GM23338 (cell line): Measurements from ENCODE around the gene POLR2H. TPM values are rescaled to one million over a fixed set of nuclear protein-coding genes. Genes with fewer than 3 reads are reported as not detected.
"Not testable (repeated sequence)": the region's sequence is repeated elsewhere in the genome, so short reads cannot be mapped to it uniquely, and the experiment has no call there.

Experiments used
- ATAC-seq: fragments of 200-7000 bp; cut with Tn5 transposase; 3 replicates; pipeline ENCODE4 v1.9.1; 2020
- DNase-seq: peaks from one replicate; pipeline ENCODE4 v3.0.0-alpha.2; 2015; ENCODE audit warnings: low spot score
- H2AFZ ChIP-seq: fragments of 200-600 bp; sonication (generic); 2 replicates; pipeline ENCODE4 v1.8.0; 2016; ENCODE audit warnings: antibody characterized with exemption, mild to moderate bottlenecking, moderate library complexity
- H3F3A ChIP-seq: fragments of 200-600 bp; sonication (generic); replicated peaks from 2 replicates; pipeline ENCODE4 v1.8.0; 2017; ENCODE audit warnings: antibody characterized with exemption, mixed run types, low read depth
- H3K27ac ChIP-seq: fragments of 200-600 bp; sonication (generic); 2 replicates; pipeline ENCODE4 v1.6.1; 2016; ENCODE audit warnings: low read depth
- H3K27me3 ChIP-seq: fragments of 200-600 bp; sonication (generic); 2 replicates; pipeline ENCODE4 v1.8.0; 2016; ENCODE audit warnings: mild to moderate bottlenecking, mixed run types, moderate library complexity; ENCODE audit not compliant: insufficient read depth
- H3K36me3 ChIP-seq: fragments of 200-600 bp; sonication (generic); 2 replicates; pipeline ENCODE4 v1.8.0; 2016; ENCODE audit warnings: mild to moderate bottlenecking; ENCODE audit not compliant: insufficient read depth
- H3K4me1 ChIP-seq: fragments of 200-600 bp; sonication (generic); 2 replicates; pipeline ENCODE4 v1.8.0; 2016; ENCODE audit warnings: mild to moderate bottlenecking, moderate library complexity; ENCODE audit not compliant: insufficient read depth
- H3K4me2 ChIP-seq: fragments of 200-600 bp; sonication (generic); 2 replicates; pipeline ENCODE4 v1.7.1; 2017; ENCODE audit warnings: mixed run types
- H3K4me3 ChIP-seq: fragments of 200-600 bp; sonication (generic); 2 replicates; pipeline ENCODE4 v1.6.1; 2016; ENCODE audit warnings: mixed run types
- H3K79me2 ChIP-seq: fragments of 200-600 bp; sonication (generic); replicated peaks from 2 replicates; pipeline ENCODE4 v1.8.0; 2017; ENCODE audit warnings: mild to moderate bottlenecking; ENCODE audit not compliant: insufficient read depth
- H3K9me2 ChIP-seq: fragments of 200-600 bp; sonication (generic); 2 replicates; pipeline ENCODE4 v1.8.0; 2017; ENCODE audit not compliant: insufficient read depth
- H4K20me1 ChIP-seq: fragments of 200-600 bp; sonication (generic); replicated peaks from 2 replicates; pipeline ENCODE4 v1.8.0; 2017; ENCODE audit warnings: mild to moderate bottlenecking; ENCODE audit not compliant: insufficient read depth
- H3K27ac Mint-ChIP-seq: 2 replicates; pipeline ENCODE4 v1.8.0; 2020; ENCODE audit warnings: inconsistent platforms, mild to moderate bottlenecking, moderate library complexity, mixed read lengths
- H3K27me3 Mint-ChIP-seq: 3 replicates; pipeline ENCODE4 v1.8.0; 2022; ENCODE audit warnings: low read depth, mild to moderate bottlenecking, moderate library complexity, mixed read lengths, inconsistent platforms; ENCODE audit not compliant: insufficient read depth, poor library complexity
- H3K36me3 Mint-ChIP-seq: 3 replicates; pipeline ENCODE4 v1.8.0; 2021; ENCODE audit warnings: low read depth, mild to moderate bottlenecking, inconsistent platforms, moderate library complexity, mixed read lengths
- H3K4me1 Mint-ChIP-seq: 3 replicates; pipeline ENCODE4 v1.8.0; 2020; ENCODE audit warnings: mild to moderate bottlenecking, inconsistent platforms, mixed read lengths
- H3K4me3 Mint-ChIP-seq: 3 replicates; pipeline ENCODE4 v1.8.0; 2021; ENCODE audit warnings: moderate library complexity, mild to moderate bottlenecking, inconsistent platforms, mixed read lengths
- H3K9me3 Mint-ChIP-seq: 3 replicates; pipeline ENCODE4 v1.8.0; 2020; ENCODE audit warnings: moderate library complexity, mild to moderate bottlenecking, inconsistent platforms, mixed read lengths
- CREB1 ChIP-seq: fragments of 250-450 bp; sonication (Bioruptor Pico); IDR thresholded peaks from 2 replicates; pipeline ENCODE4 v1.5.0; 2020; ENCODE audit warnings: low read depth, mild to moderate bottlenecking, moderate library complexity
- EZH2phosphoT487 ChIP-seq: fragments of 200-600 bp; sonication (generic); IDR thresholded peaks from one replicate; pipeline ENCODE4 v1.8.1; 2018; ENCODE audit warnings: antibody characterized with exemption; ENCODE audit not compliant: unreplicated experiment
- STAT1 ChIP-seq: IDR thresholded peaks from one replicate; pipeline ENCODE4 v1.6.1; 2016; ENCODE audit warnings: antibody characterized with exemption; ENCODE audit not compliant: unreplicated experiment
- polyA plus RNA-seq: library from polyadenylated mRNA; unstranded; fragments of >200 nt; fragmentation: Nextera tagmentation; extraction: Ambion mirVana; gene quantifications from 2 replicates; pipeline ENCODE4 v1.2.1, GENCODE V29; 2016
- total RNA-seq: library from RNA; depleted of rRNA; stranded (reverse); fragments of >200 nt; shearing (Covaris generic); gene quantifications from 2 replicates; pipeline ENCODE4 v1.2.3, GENCODE V29; 2014
- TF ChIP-seq, protein P1 (sequence below), 2 experiments: fragments of 200-600 bp in 1 of 2; sonication (generic) in 1 of 2; conservative IDR thresholded peaks; 2 replicates each; pipeline versions ENCODE4 v1.5.1 to v1.6.1; 2016 to 2017; ENCODE audit warnings: antibody characterized with exemption in 2 of 2, low read depth in 2 of 2, mild to moderate bottlenecking in 2 of 2, moderate library complexity in 1 of 2

The POLR2H gene
- total and polyA plus RNA-seq, 2 experiments from 2014 or later = 190 to 199 TPM

DNA sequence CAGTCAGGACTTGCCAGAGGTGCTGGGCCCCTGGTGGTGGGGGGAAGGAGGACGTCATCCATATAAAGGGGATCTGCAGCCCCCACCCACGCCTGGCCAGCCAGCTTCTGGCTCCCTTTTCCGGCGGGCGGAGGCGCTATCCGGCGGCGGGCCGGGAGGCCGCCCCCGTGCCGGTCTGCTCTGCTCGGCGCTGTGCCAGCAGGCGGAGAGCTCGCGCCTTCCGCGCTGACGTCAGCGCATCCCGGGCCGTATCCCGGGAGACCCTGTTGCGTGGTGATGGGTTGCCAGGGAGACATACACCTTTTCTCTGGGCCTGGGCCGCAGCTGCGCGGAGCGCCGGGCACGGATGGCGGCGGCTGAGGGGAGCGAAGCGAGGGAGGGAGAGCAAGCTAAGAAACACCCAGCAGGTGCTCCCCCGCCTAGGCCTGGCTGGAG, 23.0 kb upstream of the POLR2H start:
- H3K9me3 Mint-ChIP-seq = peaks cover 3% of the 10 kb centered on the region; the same call in 1 of the 3 replicates
- Histone ChIP-seq H2AFZ (no peak overlapping the region), H3K4me2 (peak overlapping the region; percentile 90), H3K27me3 (no peaks in the 10 kb centered on the region), H3F3A (peaks cover 30% of the 10 kb centered on the region), H3K4me1 (peaks cover 27% of the 10 kb centered on the region), H3K36me3 (0 out of 2 replicates have a peak, but pooled peaks cover 9% of the 10 kb centered on the region), H3K27ac (peak overlapping the region; percentile 39; the same call in 1 of the 2 replicates), H3K79me2 (peaks cover 28% of the 10 kb centered on the region), H3K4me3 (peak overlapping the region; percentile 57), H3K9me2 (no peaks in the 10 kb centered on the region), H4K20me1 (peaks cover 21% of the 10 kb centered on the region)
- ATAC-seq = peak; percentile 61
- peaks cover 32% of the 10 kb centered on the region for H3K36me3 Mint-ChIP-seq
- H3K4me1 Mint-ChIP-seq = peaks cover 42% of the 10 kb centered on the region
- peak; percentile 93 for DNase-seq
- peaks cover 34% of the 10 kb centered on the region for H3K27me3 Mint-ChIP-seq
- H3K27ac Mint-ChIP-seq = peak overlapping the region; percentile 76
- TF ChIP-seq CREB1 (peak; percentile 91), STAT1 (no peak)
- TF ChIP-seq, protein P1, sequence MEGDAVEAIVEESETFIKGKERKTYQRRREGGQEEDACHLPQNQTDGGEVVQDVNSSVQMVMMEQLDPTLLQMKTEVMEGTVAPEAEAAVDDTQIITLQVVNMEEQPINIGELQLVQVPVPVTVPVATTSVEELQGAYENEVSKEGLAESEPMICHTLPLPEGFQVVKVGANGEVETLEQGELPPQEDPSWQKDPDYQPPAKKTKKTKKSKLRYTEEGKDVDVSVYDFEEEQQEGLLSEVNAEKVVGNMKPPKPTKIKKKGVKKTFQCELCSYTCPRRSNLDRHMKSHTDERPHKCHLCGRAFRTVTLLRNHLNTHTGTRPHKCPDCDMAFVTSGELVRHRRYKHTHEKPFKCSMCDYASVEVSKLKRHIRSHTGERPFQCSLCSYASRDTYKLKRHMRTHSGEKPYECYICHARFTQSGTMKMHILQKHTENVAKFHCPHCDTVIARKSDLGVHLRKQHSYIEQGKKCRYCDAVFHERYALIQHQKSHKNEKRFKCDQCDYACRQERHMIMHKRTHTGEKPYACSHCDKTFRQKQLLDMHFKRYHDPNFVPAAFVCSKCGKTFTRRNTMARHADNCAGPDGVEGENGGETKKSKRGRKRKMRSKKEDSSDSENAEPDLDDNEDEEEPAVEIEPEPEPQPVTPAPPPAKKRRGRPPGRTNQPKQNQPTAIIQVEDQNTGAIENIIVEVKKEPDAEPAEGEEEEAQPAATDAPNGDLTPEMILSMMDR (conservative IDR thresholded peaks at IDR 0.05; ENCODE audit: low read depth in 2 of 2) = peak in 1 of 2 experiments; percentile 25; a peak in 1 of 4 replicates
- H3K4me3 Mint-ChIP-seq = peak overlapping the region; percentile 87

GRCh38 chr3:184339001-184339400, 22.5 kb upstream of the POLR2H start:
- Histone ChIP-seq H3F3A (peaks cover 26% of the 10 kb centered on the region), H3K9me2 (no peaks in the 10 kb centered on the region), H3K4me1 (peaks cover 27% of the 10 kb centered on the region), H3K79me2 (peaks cover 28% of the 10 kb centered on the region), H2AFZ (no peak overlapping the region), H4K20me1 (peaks cover 17% of the 10 kb centered on the region), H3K27ac (no peak overlapping the region), H3K27me3 (no peaks in the 10 kb centered on the region), H3K36me3 (0 out of 2 replicates have a peak, but pooled peaks cover 4% of the 10 kb centered on the region), H3K4me3 (peak overlapping the region; percentile 57), H3K4me2 (peak overlapping the region; percentile 90)
- TF ChIP-seq EZH2phosphoT487 = no peak
- no peak for TF ChIP-seq STAT1
- Mint-ChIP-seq H3K4me1 (peaks cover 42% of the 10 kb centered on the region), H3K27ac (no peak overlapping the region), H3K27me3 (peaks cover 32% of the 10 kb centered on the region), H3K4me3 (peak overlapping the region; percentile 59), H3K9me3 (peaks cover 3% of the 10 kb centered on the region; the same call in 1 of the 3 replicates), H3K36me3 (peaks cover 27% of the 10 kb centered on the region)
- no peak for ATAC-seq
- DNase-seq = peak; percentile 40

DNA sequence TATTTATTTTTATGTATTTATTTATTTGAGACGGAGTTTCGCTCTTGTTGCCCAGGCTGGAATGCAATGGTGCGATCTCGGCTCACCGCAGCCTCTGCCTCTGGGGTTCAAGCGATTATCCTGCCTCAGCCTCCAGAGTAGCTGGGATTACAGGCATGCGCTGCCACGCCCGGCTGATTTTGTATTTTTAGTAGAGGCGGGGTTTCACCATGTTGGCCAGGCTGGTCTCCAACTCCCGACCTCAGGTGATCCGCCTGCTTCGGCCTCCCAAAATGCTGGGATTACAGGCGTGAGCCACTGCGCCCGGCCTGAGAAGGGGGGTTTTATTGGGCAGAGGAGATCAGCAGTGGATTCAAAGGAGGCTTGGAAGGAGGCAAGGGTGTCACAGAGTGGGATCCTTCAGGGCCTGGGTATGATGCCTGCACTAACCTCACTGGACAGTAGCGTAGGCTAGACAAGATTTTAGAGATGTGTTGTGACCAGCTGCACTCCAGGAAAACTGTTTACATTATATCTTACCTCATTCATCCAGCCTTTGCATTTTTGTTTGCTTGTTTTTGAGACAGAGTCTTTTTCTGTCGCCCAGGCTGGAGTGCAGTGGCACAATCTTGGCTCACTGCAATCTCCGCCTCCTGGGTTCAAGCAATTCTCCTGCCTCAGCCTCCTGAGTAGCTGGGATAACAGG, 21.9 kb upstream of the POLR2H start:
- not testable (repeated sequence) for H3K27ac ChIP-seq, H2AFZ ChIP-seq, H3K4me3 ChIP-seq, H3K27me3 ChIP-seq, H3K27ac Mint-ChIP-seq, H3K36me3 ChIP-seq, H3K9me2 ChIP-seq, DNase-seq, ATAC-seq, H3K4me2 ChIP-seq, H3K9me3 Mint-ChIP-seq, H3K4me3 Mint-ChIP-seq
- peaks cover 41% of the 10 kb centered on the region for H3K4me1 Mint-ChIP-seq
- H3K36me3 Mint-ChIP-seq = peaks cover 21% of the 10 kb centered on the region
- peaks cover 22% of the 10 kb centered on the region for H3F3A ChIP-seq
- H3K4me1 ChIP-seq = peaks cover 27% of the 10 kb centered on the region
- H3K27me3 Mint-ChIP-seq = peaks cover 30% of the 10 kb centered on the region
- peaks cover 17% of the 10 kb centered on the region for H4K20me1 ChIP-seq
- peaks cover 28% of the 10 kb centered on the region for H3K79me2 ChIP-seq
